ENCODE measurements around the gene GNS. TPM values are rescaled to one million over a fixed set of nuclear protein-coding genes. Genes with fewer than 3 reads are reported as not detected.

The GNS gene
- total and polyA plus RNA-seq, 2 of the 13 experiments (the other 11 are each of a cell fraction or from before 2014, with no cell fraction given): 49.8 to 51.0 TPM

GRCh38 chr12:64759035-64759894 lies at the start of gene GNS (continued):
- TF ChIP-seq CTCF (CRISPR knock-in tag; IDR thresholded peaks at IDR 0.05): no peak; the same call in 1 of the 2 replicates
- no peak for TF ChIP-seq ZBTB7B (CRISPR knock-in tag; IDR thresholded peaks at IDR 0.05)
- TF ChIP-seq SMARCE1 (IDR thresholded peaks at IDR 0.05; ENCODE audit: borderline replicate concordance): no peak
- no peak for TF ChIP-seq REL (CRISPR knock-in tag; conservative IDR thresholded peaks at IDR 0.05)
- TF ChIP-seq ZNF276 (CRISPR knock-in tag; IDR thresholded peaks at IDR 0.05; ENCODE audit: low read depth): no peak
- TF ChIP-seq PAX8 (CRISPR knock-in tag; IDR thresholded peaks at IDR 0.05; ENCODE audit: borderline replicate concordance): no peak
- no peak for TF ChIP-seq RORA (CRISPR knock-in tag; IDR thresholded peaks at IDR 0.05)
- TF ChIP-seq U2AF2 (IDR thresholded peaks at IDR 0.05; ENCODE audit: low read depth, low read length): 0 out of 2 replicates have a peak, but pooled peaks have one; percentile 36
- TF ChIP-seq NFE2L1 (CRISPR knock-in tag; IDR thresholded peaks at IDR 0.05; ENCODE audit: borderline replicate concordance): no peak
- TF ChIP-seq NR2F6 (IDR thresholded peaks at IDR 0.05): peak; percentile 89
- TF ChIP-seq NR2F6 (CRISPR knock-in tag; IDR thresholded peaks at IDR 0.05): peak; percentile 91
- TF ChIP-seq CSRNP2 (CRISPR knock-in tag; conservative IDR thresholded peaks at IDR 0.05; ENCODE audit: low read depth): no peak
- TF ChIP-seq SMAD9 (CRISPR knock-in tag; IDR thresholded peaks at IDR 0.05): no peak; the same call in 1 of the 2 replicates
- 0 out of 2 replicates have a peak, but pooled peaks have one; percentile 26 for TF ChIP-seq ZHX2 (IDR thresholded peaks at IDR 0.05; ENCODE audit: low read depth)
- no peak for TF ChIP-seq ZHX2 (CRISPR knock-in tag; IDR thresholded peaks at IDR 0.05; ENCODE audit: borderline replicate concordance)
- no peak for TF ChIP-seq FOXM1 (CRISPR knock-in tag; IDR thresholded peaks at IDR 0.05)
- no peak for TF ChIP-seq CHD4 (IDR thresholded peaks at IDR 0.05; ENCODE audit: borderline replicate concordance, low read length)

Data from HepG2 (cell line).